Muscle layer of duodenum (tissue), 2 donors: ENCODE measurements around the gene MAGEA4.

Experiments
- H3K27ac ChIP-seq: one replicate; pipeline ENCODE4 v1.7.0; 2013; ENCODE audit warnings: mild to moderate bottlenecking, low read length
- H3K27me3 ChIP-seq: one replicate; pipeline ENCODE4 v1.7.0; 2013; ENCODE audit warnings: low read depth, mild to moderate bottlenecking, control low read depth, low read length
- H3K36me3 ChIP-seq, 2 donors: one replicate each; pipeline ENCODE4 v1.7.0; 2013; ENCODE audit warnings: low read length in 2 of 2, control low read depth in 1 of 2, mild to moderate bottlenecking in 1 of 2; ENCODE audit not compliant: insufficient read depth in 2 of 2, control insufficient read depth in 1 of 2
- H3K4me1 ChIP-seq, 2 donors: one replicate each; pipeline ENCODE4 v1.7.0; 2013; ENCODE audit warnings: low read length in 2 of 2, mild to moderate bottlenecking in 2 of 2, control low read depth in 1 of 2, moderate library complexity in 1 of 2; ENCODE audit not compliant: insufficient read depth in 2 of 2, control insufficient read depth in 1 of 2
- H3K4me3 ChIP-seq, 2 donors: one replicate each; pipeline ENCODE4 v1.7.0; 2013; ENCODE audit warnings: low read length in 2 of 2, low read depth in 1 of 2, mild to moderate bottlenecking in 1 of 2
- H3K9me3 ChIP-seq, 2 donors: one replicate each; pipeline ENCODE4 v1.7.0; 2013; ENCODE audit warnings: low read length in 2 of 2, control low read depth in 1 of 2, mild to moderate bottlenecking in 1 of 2; ENCODE audit not compliant: control insufficient read depth in 1 of 2
- donor health status: healthy.

The MAGEA4 gene

DNA sequence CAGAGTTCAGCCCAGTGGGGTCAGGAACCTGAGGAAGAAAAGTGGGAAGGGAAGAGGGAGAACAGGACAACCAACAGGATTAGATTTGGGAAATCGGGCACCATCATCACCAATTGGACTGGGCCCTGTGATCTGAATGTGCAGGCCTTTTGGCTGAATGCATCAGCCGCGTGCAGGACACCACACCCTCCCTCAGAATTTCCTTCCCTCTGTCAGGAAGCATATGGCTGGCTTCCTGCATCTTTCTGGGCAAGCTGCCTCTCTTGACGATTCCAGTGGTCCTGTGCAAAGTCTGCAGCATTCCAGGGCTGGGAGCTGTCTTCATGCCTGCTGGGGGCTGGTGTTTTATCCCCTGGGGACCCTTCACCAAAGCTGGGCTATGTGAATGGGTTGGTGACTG, 16.4 kb downstream of the MAGEA4 start:
- no peak overlapping the region for H3K27ac ChIP-seq
- no peaks in the 10 kb centered on the region for H3K9me3 ChIP-seq
- H3K27me3 ChIP-seq = no peaks in the 10 kb centered on the region
- no peaks in the 10 kb centered on the region for H3K4me1 ChIP-seq
- H3K4me3 ChIP-seq = no peak overlapping the region
- H3K36me3 ChIP-seq = no peaks in the 10 kb centered on the region

GRCh38 chrX:151935358-151935757, 22.7 kb downstream of the MAGEA4 start:
- Histone ChIP-seq H3K27ac (no peak overlapping the region), H3K4me1 (no peaks in the 10 kb centered on the region), H3K27me3 (no peaks in the 10 kb centered on the region), H3K4me3 (no peak overlapping the region), H3K36me3 (no peaks in the 10 kb centered on the region), H3K9me3 (no peaks in the 10 kb centered on the region)

DNA sequence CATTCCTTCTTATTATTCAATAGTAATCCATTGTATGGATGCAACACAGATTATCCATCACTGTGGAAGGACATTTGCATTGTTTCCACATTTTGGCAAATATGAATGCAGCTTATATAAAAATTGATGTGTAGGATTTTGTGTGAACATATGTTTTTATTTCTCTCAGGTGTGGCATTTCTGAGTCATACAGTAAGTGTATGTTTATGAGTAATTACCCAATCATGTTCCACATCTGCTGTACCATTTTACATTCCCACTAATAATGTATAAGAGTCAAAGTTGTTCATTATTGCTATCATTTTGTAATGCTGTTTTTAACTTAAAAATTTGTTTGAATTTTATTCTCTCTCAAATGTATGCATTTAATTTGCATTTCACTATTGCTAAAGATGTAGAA, 25.5 kb downstream of the MAGEA4 start:
- H3K4me3 ChIP-seq = no peak overlapping the region
- no peaks in the 10 kb centered on the region for H3K27me3 ChIP-seq
- no peaks in the 10 kb centered on the region for H3K9me3 ChIP-seq
- no peak overlapping the region for H3K27ac ChIP-seq
- no peaks in the 10 kb centered on the region for H3K36me3 ChIP-seq
- no peaks in the 10 kb centered on the region for H3K4me1 ChIP-seq

GRCh38 chrX:151954730-151955129, 42.0 kb downstream of the MAGEA4 start:
- H3K4me1 ChIP-seq = no peaks in the 10 kb centered on the region
- H3K36me3 ChIP-seq = peaks cover 0 to 9% of the 10 kb centered on the region in 2 donors
- H3K27me3 ChIP-seq = no peaks in the 10 kb centered on the region
- no peaks in the 10 kb centered on the region for H3K9me3 ChIP-seq
- H3K4me3 ChIP-seq = no peak overlapping the region
- no peak overlapping the region for H3K27ac ChIP-seq

DNA sequence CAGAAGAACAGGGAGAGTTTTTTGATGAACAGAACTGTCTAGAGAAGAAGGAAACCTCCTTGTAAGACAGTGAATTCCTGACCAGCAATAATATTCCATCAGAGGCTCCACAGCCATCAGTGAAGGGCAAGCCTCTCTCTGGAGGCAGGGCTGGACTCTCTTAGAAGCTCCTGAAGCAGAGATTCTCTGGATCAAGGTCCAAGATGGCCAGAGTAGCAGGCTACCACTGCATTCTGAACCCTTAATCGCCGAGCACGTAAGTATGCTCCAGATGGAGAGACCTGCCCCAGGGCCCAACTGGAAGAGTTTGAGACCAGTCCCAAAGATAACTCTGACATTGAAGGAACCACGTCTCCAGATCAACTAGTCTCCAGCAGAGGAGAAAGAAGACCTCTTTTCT, 45.4 kb downstream of the MAGEA4 start:
- Histone ChIP-seq H3K9me3 (no peaks in the 10 kb centered on the region), H3K36me3 (peaks cover 0 to 13% of the 10 kb centered on the region in 2 donors), H3K27me3 (no peaks in the 10 kb centered on the region), H3K4me3 (no peak overlapping the region), H3K27ac (no peak overlapping the region), H3K4me1 (no peaks in the 10 kb centered on the region)

GRCh38 chrX:151962034-151962433, 49.3 kb downstream of the MAGEA4 start:
- no peaks in the 10 kb centered on the region for H3K4me1 ChIP-seq
- H3K36me3 ChIP-seq = peaks cover 0 to 13% of the 10 kb centered on the region in 2 donors
- H3K4me3 ChIP-seq = no peak overlapping the region
- no peak overlapping the region for H3K27ac ChIP-seq
- no peaks in the 10 kb centered on the region for H3K27me3 ChIP-seq
- H3K9me3 ChIP-seq = no peaks in the 10 kb centered on the region

DNA sequence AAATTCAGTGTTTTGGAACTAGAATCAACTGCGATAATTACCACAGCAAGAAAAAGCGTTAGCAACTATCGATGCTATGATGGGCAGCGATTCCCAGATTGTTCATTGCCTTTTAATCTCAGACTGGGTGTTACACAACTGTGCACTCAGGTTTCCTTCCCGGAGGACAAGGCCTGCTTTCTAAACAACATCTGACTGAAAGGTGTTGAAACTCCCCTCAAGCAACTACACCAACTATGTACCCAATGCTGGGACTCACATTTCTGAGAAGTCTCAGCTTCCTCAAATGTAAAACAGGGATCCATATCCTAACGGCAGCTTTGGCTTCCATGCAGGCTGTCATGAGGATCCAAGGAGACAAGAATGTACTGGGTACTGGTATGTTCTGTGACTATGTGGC, 53.5 kb downstream of the MAGEA4 start:
- Histone ChIP-seq H3K9me3 (no peaks in the 10 kb centered on the region), H3K36me3 (peaks cover 11 to 14% of the 10 kb centered on the region in 2 donors), H3K4me1 (no peaks in the 10 kb centered on the region), H3K27me3 (no peaks in the 10 kb centered on the region), H3K4me3 (no peak overlapping the region), H3K27ac (no peak overlapping the region)

DNA sequence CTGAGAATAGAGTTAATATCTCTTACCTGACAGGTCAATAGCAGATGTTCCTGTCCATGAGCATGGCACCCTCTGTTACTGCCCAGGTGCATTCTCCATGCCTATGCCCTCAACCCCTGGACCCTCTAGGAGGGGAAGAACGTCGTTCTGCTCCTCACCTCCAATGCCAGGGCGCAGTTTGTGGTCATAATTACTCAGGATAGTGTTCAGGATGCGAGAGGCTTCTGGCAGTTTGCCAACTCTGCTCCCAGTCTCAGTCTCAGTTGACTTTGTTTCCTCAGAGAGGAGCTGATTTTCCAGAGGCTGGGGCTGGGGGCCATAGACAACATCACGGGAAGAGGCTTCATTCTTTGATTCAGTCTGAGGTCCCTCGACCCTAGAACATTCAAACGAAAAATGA, 57.3 kb downstream of the MAGEA4 start:
- Histone ChIP-seq H3K4me3 (no peak overlapping the region), H3K27ac (no peak overlapping the region), H3K4me1 (no peaks in the 10 kb centered on the region), H3K9me3 (no peaks in the 10 kb centered on the region), H3K27me3 (no peaks in the 10 kb centered on the region), H3K36me3 (peaks cover 11 to 14% of the 10 kb centered on the region in 2 donors)

DNA sequence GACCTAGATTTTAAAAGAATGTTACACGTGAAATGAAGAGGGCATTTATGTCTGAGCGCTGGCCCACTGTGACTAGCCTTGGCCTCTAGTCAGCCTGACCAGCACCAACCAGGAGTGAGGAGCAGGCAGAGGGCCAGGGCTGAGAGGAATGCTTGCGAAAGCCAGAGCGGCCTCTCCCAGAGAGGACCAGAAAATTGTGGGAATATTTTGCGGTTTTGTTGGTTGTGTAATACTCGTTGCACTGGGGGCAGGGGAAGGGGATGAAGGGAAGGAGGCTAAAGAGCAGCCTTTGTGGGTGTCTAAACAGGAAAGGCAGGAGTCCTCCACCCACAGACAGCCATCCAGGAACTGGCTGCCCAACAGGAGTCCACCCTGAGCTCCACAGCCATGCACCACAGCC, 58.0 kb downstream of the MAGEA4 start:
- H3K9me3 ChIP-seq = no peaks in the 10 kb centered on the region

DNA sequence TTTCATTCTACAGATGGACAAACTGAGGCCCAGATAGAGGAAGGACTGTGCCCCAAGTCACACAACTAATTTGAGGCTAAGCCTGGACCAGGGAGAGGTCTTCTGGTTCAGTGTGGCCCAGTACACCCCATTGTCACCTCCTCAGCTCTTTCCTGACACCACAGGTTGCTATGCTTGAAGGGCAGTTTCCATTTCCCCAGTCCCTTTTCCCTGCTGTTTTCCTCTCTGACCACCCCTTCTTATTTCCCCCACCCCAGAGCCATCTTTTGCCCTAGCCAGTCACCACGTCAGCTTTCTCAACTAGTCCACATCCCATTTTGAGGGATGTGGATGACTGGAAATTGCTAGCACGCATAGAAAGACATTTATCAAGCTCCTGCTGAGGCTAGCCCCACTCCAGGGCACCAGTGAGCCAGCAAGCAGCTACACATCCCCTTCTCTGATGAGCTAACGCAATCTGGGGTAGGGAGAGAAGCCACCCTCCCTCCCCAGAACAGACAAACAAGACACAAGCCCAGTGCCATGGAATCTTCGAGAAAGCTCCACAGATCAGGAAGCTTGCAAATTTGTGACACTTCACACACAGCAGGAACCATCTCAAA, 60.5 kb downstream of the MAGEA4 start:
- no peaks in the 10 kb centered on the region for H3K27me3 ChIP-seq
- H3K9me3 ChIP-seq = no peaks in the 10 kb centered on the region
- peak overlapping the region; percentile 51 for H3K27ac ChIP-seq
- H3K36me3 ChIP-seq = peaks cover 10% of the 10 kb centered on the region in 2 donors
- H3K4me3 ChIP-seq = peak overlapping the region; percentile 55 to 58
- no peaks in the 10 kb centered on the region for H3K4me1 ChIP-seq

More for the DNA sequence above, 58.0 kb downstream of the MAGEA4 start:
- H3K27ac ChIP-seq = no peak overlapping the region
- no peak overlapping the region for H3K4me3 ChIP-seq
- H3K4me1 ChIP-seq = no peaks in the 10 kb centered on the region
- H3K27me3 ChIP-seq = no peaks in the 10 kb centered on the region
- H3K36me3 ChIP-seq = peaks cover 11 to 14% of the 10 kb centered on the region in 2 donors

DNA sequence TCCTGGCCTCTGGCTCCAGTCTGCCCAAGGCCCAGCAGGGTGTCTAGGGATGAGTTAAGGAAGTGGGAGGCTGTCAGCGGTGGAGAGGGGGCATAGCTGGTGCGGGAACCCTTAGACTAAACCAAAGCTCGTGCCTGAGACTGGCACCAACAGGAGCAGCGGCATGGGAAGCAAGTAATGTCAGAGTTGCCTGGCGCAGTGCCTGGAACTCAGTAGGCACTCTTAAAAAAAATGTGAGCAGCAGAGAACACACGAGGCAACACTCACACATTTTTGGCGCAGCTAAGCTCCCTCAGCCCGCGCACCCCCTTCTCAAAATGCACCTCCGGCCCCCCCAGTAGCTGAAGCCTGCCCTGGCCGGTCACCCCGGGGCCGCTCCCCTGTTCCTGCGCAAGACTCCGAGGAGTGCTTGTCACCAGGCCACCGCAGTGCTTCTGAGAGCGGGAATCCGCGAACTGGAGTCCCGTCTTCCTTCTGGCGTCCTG, 61.2 kb downstream of the MAGEA4 start:
- H3K4me3 ChIP-seq = peak overlapping the region; percentile 55 to 58
- peak overlapping the region; percentile 51 for H3K27ac ChIP-seq
- no peaks in the 10 kb centered on the region for H3K4me1 ChIP-seq
- H3K9me3 ChIP-seq = no peaks in the 10 kb centered on the region
- H3K27me3 ChIP-seq = no peaks in the 10 kb centered on the region
- H3K36me3 ChIP-seq = peaks cover 2 to 3% of the 10 kb centered on the region in 2 donors
